ENCODE results near the gene GRK7.
"Not testable (repeated sequence)": the region's sequence is repeated elsewhere in the genome, so short reads cannot be mapped to it uniquely, and the experiment has no call there.

GRK7 gene

GRCh38 chr3:141767066-141767465 lies 3.9 kb downstream of the GRK7 start:
- H3K27ac Mint-ChIP-seq (ENCODE audit: low read depth): no peak overlapping the region
- no peaks in the 10 kb centered on the region for H3K27me3 Mint-ChIP-seq
- H3K4me3 Mint-ChIP-seq: no peak overlapping the region
- no peak for ATAC-seq (replicated peaks; ENCODE audit: extremely low read depth, poor library complexity, severe bottlenecking)
- DNase-seq (ENCODE audit: low spot score in 2 of 2): no peak
- no peaks in the 10 kb centered on the region for H3K36me3 Mint-ChIP-seq (ENCODE audit: insufficient read depth)
- H3K9me3 Mint-ChIP-seq: no peaks in the 10 kb centered on the region
- H3K4me1 Mint-ChIP-seq: peaks cover 5% of the 10 kb centered on the region

- DNase-seq (ENCODE audit: low spot score in 2 of 2): no peak
- no peak overlapping the region for H3K4me3 Mint-ChIP-seq
- ATAC-seq (replicated peaks; ENCODE audit: extremely low read depth, poor library complexity, severe bottlenecking): no peak
Observed at GRCh38 chr3:141769221-141769894, 6.2 kb downstream of the GRK7 start.

GRCh38 chr3:141773676-141774075 lies 10.5 kb downstream of the GRK7 start:
- no peak overlapping the region for H3K27ac Mint-ChIP-seq (ENCODE audit: low read depth)
- no peaks in the 10 kb centered on the region for H3K27me3 Mint-ChIP-seq
- no peak for ATAC-seq (replicated peaks; ENCODE audit: extremely low read depth, poor library complexity, severe bottlenecking)
- H3K4me3 Mint-ChIP-seq: no peak overlapping the region
- no peaks in the 10 kb centered on the region for H3K9me3 Mint-ChIP-seq
- DNase-seq (ENCODE audit: low spot score in 2 of 2): no peak
- H3K4me1 Mint-ChIP-seq: peaks cover 2% of the 10 kb centered on the region
- no peaks in the 10 kb centered on the region for H3K36me3 Mint-ChIP-seq (ENCODE audit: insufficient read depth)

More at GRCh38 chr3:141769221-141769894, 6.2 kb downstream of the GRK7 start:
- Mint-ChIP-seq H3K36me3 (ENCODE audit: insufficient read depth) (no peaks in the 10 kb centered on the region), H3K9me3 (no peaks in the 10 kb centered on the region), H3K27me3 (no peaks in the 10 kb centered on the region), H3K4me1 (peaks cover 5% of the 10 kb centered on the region), H3K27ac (ENCODE audit: low read depth) (no peak overlapping the region)

- no peaks in the 10 kb centered on the region for H3K9me3 Mint-ChIP-seq
- ATAC-seq (replicated peaks; ENCODE audit: extremely low read depth, poor library complexity, severe bottlenecking) (no peak), DNase-seq (ENCODE audit: low spot score in 2 of 2) (no peak)
- no peak overlapping the region for H3K4me3 Mint-ChIP-seq
- no peaks in the 10 kb centered on the region for H3K36me3 Mint-ChIP-seq (ENCODE audit: insufficient read depth)
- H3K4me1 Mint-ChIP-seq: no peaks in the 10 kb centered on the region
- H3K27me3 Mint-ChIP-seq: no peaks in the 10 kb centered on the region
- H3K27ac Mint-ChIP-seq (ENCODE audit: low read depth): no peak overlapping the region
Observed at GRCh38 chr3:141776376-141776775, 13.2 kb downstream of the GRK7 start.

- no peak for ATAC-seq (replicated peaks; ENCODE audit: extremely low read depth, poor library complexity, severe bottlenecking)
- H3K36me3 Mint-ChIP-seq (ENCODE audit: insufficient read depth): no peaks in the 10 kb centered on the region
- no peaks in the 10 kb centered on the region for H3K27me3 Mint-ChIP-seq
- H3K9me3 Mint-ChIP-seq: no peaks in the 10 kb centered on the region
- H3K4me1 Mint-ChIP-seq: no peaks in the 10 kb centered on the region
- H3K27ac Mint-ChIP-seq (ENCODE audit: low read depth): no peak overlapping the region
- H3K4me3 Mint-ChIP-seq: no peak overlapping the region
- DNase-seq (ENCODE audit: low spot score in 2 of 2): no peak
Observed at GRCh38 chr3:141776885-141777284, 13.7 kb downstream of the GRK7 start.

- Mint-ChIP-seq H3K36me3 (ENCODE audit: insufficient read depth) (no peaks in the 10 kb centered on the region), H3K27ac (ENCODE audit: low read depth) (no peak overlapping the region), H3K9me3 (no peaks in the 10 kb centered on the region), H3K4me3 (no peak overlapping the region), H3K4me1 (no peaks in the 10 kb centered on the region), H3K27me3 (no peaks in the 10 kb centered on the region)
- peak in 1 of 2 donors; percentile 7 for DNase-seq (ENCODE audit: low spot score in 2 of 2)
- ATAC-seq (replicated peaks; ENCODE audit: extremely low read depth, poor library complexity, severe bottlenecking): no peak
Observed at GRCh38 chr3:141777957-141778813, 15.0 kb downstream of the GRK7 start.

GRCh38 chr3:141779667-141780066 lies 16.5 kb downstream of the GRK7 start:
- ATAC-seq (replicated peaks; ENCODE audit: extremely low read depth, poor library complexity, severe bottlenecking) (no peak), DNase-seq (ENCODE audit: low spot score in 2 of 2) (no peak)
- Mint-ChIP-seq H3K4me1 (no peaks in the 10 kb centered on the region), H3K4me3 (no peak overlapping the region), H3K9me3 (no peaks in the 10 kb centered on the region), H3K27me3 (no peaks in the 10 kb centered on the region), H3K27ac (ENCODE audit: low read depth) (no peak overlapping the region), H3K36me3 (ENCODE audit: insufficient read depth) (no peaks in the 10 kb centered on the region)

GRCh38 chr3:141782386-141782932 lies 19.3 kb downstream of the GRK7 start:
- no peaks in the 10 kb centered on the region for H3K36me3 Mint-ChIP-seq (ENCODE audit: insufficient read depth)
- H3K9me3 Mint-ChIP-seq: no peaks in the 10 kb centered on the region
- H3K4me1 Mint-ChIP-seq: no peaks in the 10 kb centered on the region
- no peak overlapping the region for H3K27ac Mint-ChIP-seq (ENCODE audit: low read depth)
- DNase-seq (ENCODE audit: low spot score in 2 of 2) (no peak), ATAC-seq (replicated peaks; ENCODE audit: extremely low read depth, poor library complexity, severe bottlenecking) (no peak)
- no peak overlapping the region for H3K4me3 Mint-ChIP-seq
- H3K27me3 Mint-ChIP-seq: no peaks in the 10 kb centered on the region

GRCh38 chr3:141783632-141784031 lies 20.4 kb downstream of the GRK7 start:
- H3K27ac Mint-ChIP-seq (ENCODE audit: low read depth): no peak overlapping the region
- H3K4me3 Mint-ChIP-seq: no peak overlapping the region
- H3K27me3 Mint-ChIP-seq: no peaks in the 10 kb centered on the region
- H3K4me1 Mint-ChIP-seq: peaks cover 5% of the 10 kb centered on the region
- no peak for ATAC-seq (replicated peaks; ENCODE audit: extremely low read depth, poor library complexity, severe bottlenecking)
- no peak for DNase-seq (ENCODE audit: low spot score in 2 of 2)
- no peaks in the 10 kb centered on the region for H3K36me3 Mint-ChIP-seq (ENCODE audit: insufficient read depth)
- H3K9me3 Mint-ChIP-seq: no peaks in the 10 kb centered on the region

- Mint-ChIP-seq H3K9me3 (no peaks in the 10 kb centered on the region), H3K27ac (ENCODE audit: low read depth) (no peak overlapping the region), H3K4me3 (no peak overlapping the region), H3K4me1 (peaks cover 5% of the 10 kb centered on the region), H3K36me3 (ENCODE audit: insufficient read depth) (no peaks in the 10 kb centered on the region), H3K27me3 (no peaks in the 10 kb centered on the region)
- DNase-seq (ENCODE audit: low spot score in 2 of 2) (no peak), ATAC-seq (replicated peaks; ENCODE audit: extremely low read depth, poor library complexity, severe bottlenecking) (no peak)
Observed at GRCh38 chr3:141784096-141784495, 20.9 kb downstream of the GRK7 start.

GRCh38 chr3:141784531-141784930 lies 21.3 kb downstream of the GRK7 start:
- H3K9me3 Mint-ChIP-seq: no peaks in the 10 kb centered on the region
- no peak for ATAC-seq (replicated peaks; ENCODE audit: extremely low read depth, poor library complexity, severe bottlenecking)

GRCh38 chr3:141788149-141788548 lies 24.9 kb downstream of the GRK7 start:
- peak overlapping the region; percentile 16 for H3K27ac Mint-ChIP-seq (ENCODE audit: low read depth)
- ATAC-seq (replicated peaks; ENCODE audit: extremely low read depth, poor library complexity, severe bottlenecking): no peak

More at GRCh38 chr3:141784531-141784930, 21.3 kb downstream of the GRK7 start:
- Mint-ChIP-seq H3K36me3 (ENCODE audit: insufficient read depth) (no peaks in the 10 kb centered on the region), H3K4me1 (peaks cover 5% of the 10 kb centered on the region), H3K27me3 (no peaks in the 10 kb centered on the region), H3K27ac (ENCODE audit: low read depth) (no peak overlapping the region), H3K4me3 (no peak overlapping the region)
- no peak for DNase-seq (ENCODE audit: low spot score in 2 of 2)

GRCh38 chr3:141788750-141789149 lies 25.5 kb downstream of the GRK7 start:
- H3K27ac Mint-ChIP-seq (ENCODE audit: low read depth): peak overlapping the region; percentile 16
- not testable (repeated sequence) for H3K36me3 Mint-ChIP-seq (ENCODE audit: insufficient read depth); H3K27me3 Mint-ChIP-seq; H3K9me3 Mint-ChIP-seq; H3K4me3 Mint-ChIP-seq; H3K4me1 Mint-ChIP-seq; ATAC-seq (replicated peaks; ENCODE audit: extremely low read depth, poor library complexity, severe bottlenecking); DNase-seq (ENCODE audit: low spot score in 2 of 2)

More at GRCh38 chr3:141788149-141788548, 24.9 kb downstream of the GRK7 start:
- Mint-ChIP-seq H3K27me3 (no peaks in the 10 kb centered on the region), H3K36me3 (ENCODE audit: insufficient read depth) (no peaks in the 10 kb centered on the region), H3K4me1 (peaks cover 5% of the 10 kb centered on the region), H3K9me3 (no peaks in the 10 kb centered on the region), H3K4me3 (no peak overlapping the region)
- no peak for DNase-seq (ENCODE audit: low spot score in 2 of 2)

Measured in central memory CD8-positive, alpha-beta T cell (primary cell).